HG03064 (cell line): ENCODE measurements around the gene NOB1.
"Not testable (repeated sequence)": the region's sequence is repeated elsewhere in the genome, so short reads cannot be mapped to it uniquely, and the experiment has no call there.

Source experiments
- ATAC-seq: cut with Tn5 transposase; IDR thresholded peaks from one replicate; pipeline ENCODE4 v1.9.1; 2021; ENCODE audit warnings: low read depth; ENCODE audit not compliant: unreplicated experiment

NOB1 gene

GRCh38 chr16:69754469-69755310 lies at the start of gene NOB1:
TSS of gene NOB1 (minus strand) at chr16:69754926. CDS start at chr16:69754910, 16 bp downstream.
- peak; percentile 88 for ATAC-seq

- ATAC-seq = no peak
Observed at GRCh38 chr16:69804297-69804696, 49.6 kb upstream of the NOB1 start.

- no peak for ATAC-seq
Observed at GRCh38 chr16:69799611-69800031, 44.9 kb upstream of the NOB1 start.

GRCh38 chr16:69798466-69798865 lies 43.7 kb upstream of the NOB1 start:
- no peak for ATAC-seq

- ATAC-seq = no peak
Observed at GRCh38 chr16:69796285-69797118, 41.8 kb upstream of the NOB1 start.

- ATAC-seq = no peak
Observed at GRCh38 chr16:69794486-69794885, 39.8 kb upstream of the NOB1 start.

GRCh38 chr16:69793526-69793925 lies 38.8 kb upstream of the NOB1 start:
- no peak for ATAC-seq

- not testable (repeated sequence) for ATAC-seq
Observed at GRCh38 chr16:69791391-69791847, 36.7 kb upstream of the NOB1 start.

- no peak for ATAC-seq
Observed at GRCh38 chr16:69787883-69788282, 33.2 kb upstream of the NOB1 start.

- ATAC-seq = no peak
Observed at GRCh38 chr16:69784586-69784985, 29.9 kb upstream of the NOB1 start.

GRCh38 chr16:69781118-69781517 lies 26.4 kb upstream of the NOB1 start:
- ATAC-seq = no peak

- ATAC-seq = no peak
Observed at GRCh38 chr16:69779724-69780123, 25.0 kb upstream of the NOB1 start.

- ATAC-seq = no peak
Observed at GRCh38 chr16:69775563-69775962, 20.8 kb upstream of the NOB1 start.

- no peak for ATAC-seq
Observed at GRCh38 chr16:69773260-69773947, 18.7 kb upstream of the NOB1 start.

GRCh38 chr16:69771651-69771967 lies 16.9 kb upstream of the NOB1 start:
- no peak for ATAC-seq

GRCh38 chr16:69769404-69769803 lies 14.7 kb upstream of the NOB1 start:
- ATAC-seq = no peak

GRCh38 chr16:69768666-69769065 lies 13.9 kb upstream of the NOB1 start:
- ATAC-seq = no peak

GRCh38 chr16:69767459-69768229 lies 12.9 kb upstream of the NOB1 start:
- ATAC-seq = no peak

- no peak for ATAC-seq
Observed at GRCh38 chr16:69763599-69763942, 8.8 kb upstream of the NOB1 start.

GRCh38 chr16:69762814-69763598 lies 8.3 kb upstream of the NOB1 start:
- ATAC-seq = peak; percentile 10
